AG10803 (cell line): Measurements from ENCODE around the gene C1orf167.

ENCODE experiments used
- DNase-seq: peaks from one replicate; pipeline ENCODE4 v3.0.0; 2010; ENCODE audit warnings: low read depth
- H3K4me3 ChIP-seq: 2 replicates; pipeline ENCODE4 v1.5.1; 2011; ENCODE audit warnings: mild to moderate bottlenecking, low read length, control low read depth
- CTCF ChIP-seq: conservative IDR thresholded peaks from 2 replicates; pipeline ENCODE4 v1.5.1; 2011; ENCODE audit warnings: mild to moderate bottlenecking, low read length, control low read depth, inconsistent platforms

The C1orf167 gene

GRCh38 chr1:11730429-11730891 lies 31.5 kb upstream of the C1orf167 start:
- peak; percentile 52 for DNase-seq
- TF ChIP-seq CTCF = no peak
- H3K4me3 ChIP-seq = no peak overlapping the region

- DNase-seq = peak; percentile 54
- no peak for TF ChIP-seq CTCF
- H3K4me3 ChIP-seq = peak overlapping the region; percentile 45
Observed at GRCh38 chr1:11731691-11732283, 30.2 kb upstream of the C1orf167 start.

- no peak for DNase-seq
- no peak for TF ChIP-seq CTCF
- no peak overlapping the region for H3K4me3 ChIP-seq
Observed at GRCh38 chr1:11733306-11733705, 28.7 kb upstream of the C1orf167 start.

GRCh38 chr1:11735531-11735853 lies 26.5 kb upstream of the C1orf167 start:
- TF ChIP-seq CTCF = no peak
- peak overlapping the region; percentile 98 for H3K4me3 ChIP-seq
- DNase-seq = no peak

- DNase-seq = peak; percentile 91
- TF ChIP-seq CTCF = no peak
- H3K4me3 ChIP-seq = peak within 1 kb of the TSS; percentile 98
Observed at GRCh38 chr1:11735854-11736745, 25.9 kb upstream of the C1orf167 start, which contains the start of gene AGTRAP. Gene AGTRAP (plus strand): TSS chr1:11736136. CDS start chr1:11736209, 73 bp downstream.

GRCh38 chr1:11736746-11737639 lies 25.0 kb upstream of the C1orf167 start:
- DNase-seq = peak; percentile 92
- TF ChIP-seq CTCF = no peak
- H3K4me3 ChIP-seq = peak overlapping the region; percentile 98
